ENCODE data around the gene TMEM131. TPM values are rescaled to one million over a fixed set of nuclear protein-coding genes. Genes with fewer than 3 reads are reported as not detected.

The TMEM131 gene
- total RNA-seq, 1 donor from 2014 or later: 52.9 TPM

DNA sequence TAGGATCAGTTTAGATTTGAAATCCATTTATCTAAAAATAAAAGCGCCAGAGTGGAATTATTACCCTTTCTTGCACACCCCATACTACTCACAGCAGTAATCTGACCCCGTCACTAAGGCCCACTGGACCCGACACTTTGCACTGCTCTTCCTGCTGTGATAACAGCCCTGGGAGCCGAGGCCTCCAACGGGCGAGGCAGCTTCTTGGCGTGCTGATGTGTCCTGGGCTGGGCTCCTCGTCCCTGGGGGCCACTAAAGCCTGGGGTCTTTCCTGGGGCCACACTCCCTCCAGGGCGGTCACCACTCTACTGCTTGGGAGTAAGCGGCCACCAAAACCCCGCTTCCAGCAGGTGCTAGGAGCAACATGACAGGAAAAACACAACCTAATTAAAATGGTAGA, 220.7 kb downstream of the TMEM131 start:
- TF ChIP-seq, protein P1, sequence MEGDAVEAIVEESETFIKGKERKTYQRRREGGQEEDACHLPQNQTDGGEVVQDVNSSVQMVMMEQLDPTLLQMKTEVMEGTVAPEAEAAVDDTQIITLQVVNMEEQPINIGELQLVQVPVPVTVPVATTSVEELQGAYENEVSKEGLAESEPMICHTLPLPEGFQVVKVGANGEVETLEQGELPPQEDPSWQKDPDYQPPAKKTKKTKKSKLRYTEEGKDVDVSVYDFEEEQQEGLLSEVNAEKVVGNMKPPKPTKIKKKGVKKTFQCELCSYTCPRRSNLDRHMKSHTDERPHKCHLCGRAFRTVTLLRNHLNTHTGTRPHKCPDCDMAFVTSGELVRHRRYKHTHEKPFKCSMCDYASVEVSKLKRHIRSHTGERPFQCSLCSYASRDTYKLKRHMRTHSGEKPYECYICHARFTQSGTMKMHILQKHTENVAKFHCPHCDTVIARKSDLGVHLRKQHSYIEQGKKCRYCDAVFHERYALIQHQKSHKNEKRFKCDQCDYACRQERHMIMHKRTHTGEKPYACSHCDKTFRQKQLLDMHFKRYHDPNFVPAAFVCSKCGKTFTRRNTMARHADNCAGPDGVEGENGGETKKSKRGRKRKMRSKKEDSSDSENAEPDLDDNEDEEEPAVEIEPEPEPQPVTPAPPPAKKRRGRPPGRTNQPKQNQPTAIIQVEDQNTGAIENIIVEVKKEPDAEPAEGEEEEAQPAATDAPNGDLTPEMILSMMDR (IDR thresholded peaks at IDR 0.05; ENCODE audit: unreplicated experiment): no peak
- DNase-seq (ENCODE audit: low spot score in 2 of 2, unreplicated experiment in 2 of 2): no peak
- H3K27me3 Mint-ChIP-seq (ENCODE audit: low read depth): no peaks in the 10 kb centered on the region
- no peaks in the 10 kb centered on the region for H3K9me3 Mint-ChIP-seq
- H3K36me3 Mint-ChIP-seq: peaks cover 43% of the 10 kb centered on the region
- H3K27ac Mint-ChIP-seq: no peak overlapping the region
- no peak overlapping the region for H3K4me3 Mint-ChIP-seq
- peaks cover 3% of the 10 kb centered on the region for H3K4me1 Mint-ChIP-seq

DNA sequence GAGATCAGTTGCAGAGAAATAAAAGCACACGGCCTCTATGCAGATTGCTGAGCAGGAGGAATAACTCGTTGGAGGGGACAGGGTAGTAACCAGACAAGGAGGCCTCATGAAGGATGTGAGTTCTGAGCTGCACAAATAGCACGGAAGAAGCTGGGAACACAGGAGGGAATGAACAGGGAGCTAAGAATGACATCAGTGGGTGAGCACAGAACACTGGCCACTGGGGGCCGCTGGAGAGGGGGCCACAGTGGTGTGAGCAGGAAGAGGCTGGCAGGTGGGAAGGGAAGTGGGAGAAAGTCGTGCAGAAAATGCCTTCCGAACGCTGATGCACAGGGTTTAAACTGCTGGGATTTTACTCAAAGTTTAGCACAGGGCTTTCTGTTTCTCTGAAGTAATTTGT, 221.3 kb downstream of the TMEM131 start:
- Mint-ChIP-seq H3K36me3 (peaks cover 43% of the 10 kb centered on the region), H3K4me1 (peaks cover 3% of the 10 kb centered on the region), H3K9me3 (no peaks in the 10 kb centered on the region), H3K27ac (no peak overlapping the region), H3K4me3 (no peak overlapping the region), H3K27me3 (ENCODE audit: low read depth) (no peaks in the 10 kb centered on the region)
- no peak for DNase-seq (ENCODE audit: low spot score in 2 of 2, unreplicated experiment in 2 of 2)
- TF ChIP-seq, protein P1 (IDR thresholded peaks at IDR 0.05; ENCODE audit: unreplicated experiment): no peak

DNA sequence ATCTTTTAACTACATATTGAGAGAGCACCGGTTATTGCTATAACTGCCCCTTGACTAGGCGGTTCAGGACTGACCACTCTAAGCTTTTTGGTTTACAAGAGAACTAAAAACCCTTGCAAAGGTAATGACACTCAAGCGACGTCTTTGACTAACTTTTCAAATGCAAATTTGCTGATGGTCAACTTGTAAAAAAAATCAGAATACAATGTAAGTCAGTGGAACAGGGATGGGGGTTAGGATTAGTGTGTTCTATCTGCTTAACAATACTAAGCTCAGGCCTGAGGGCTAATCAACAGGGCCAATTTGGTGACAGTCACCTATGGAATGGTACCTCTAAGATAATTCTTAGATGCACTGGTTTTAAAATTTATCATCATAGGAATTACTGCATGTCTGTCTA, 225.3 kb downstream of the TMEM131 start:
- TF ChIP-seq, protein P1 (IDR thresholded peaks at IDR 0.05; ENCODE audit: unreplicated experiment): no peak
- Mint-ChIP-seq H3K27me3 (ENCODE audit: low read depth) (no peaks in the 10 kb centered on the region), H3K4me1 (peaks cover 3% of the 10 kb centered on the region), H3K9me3 (no peaks in the 10 kb centered on the region), H3K4me3 (no peak overlapping the region), H3K36me3 (peaks cover 25% of the 10 kb centered on the region), H3K27ac (no peak overlapping the region)
- DNase-seq (ENCODE audit: low spot score in 2 of 2, unreplicated experiment in 2 of 2): no peak

DNA sequence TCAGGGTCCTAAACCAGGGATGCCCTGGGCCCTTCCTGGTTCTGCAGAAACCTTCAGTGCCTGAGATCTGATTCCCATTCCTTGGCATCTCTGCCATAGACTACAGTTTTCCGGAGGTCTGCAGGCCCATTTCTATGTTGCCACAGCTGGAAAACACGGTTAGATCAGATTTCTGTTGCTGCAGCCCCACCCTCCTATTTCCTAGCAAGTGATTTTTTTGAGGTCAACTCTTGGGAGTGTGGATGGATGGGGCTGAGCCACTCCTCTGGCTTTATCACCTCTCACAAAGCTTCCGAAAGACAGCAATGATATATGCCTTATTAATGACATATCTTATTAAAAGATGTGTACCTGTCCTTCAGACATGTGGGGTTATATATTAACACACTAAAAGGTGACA, 226.0 kb downstream of the TMEM131 start:
- Mint-ChIP-seq H3K27me3 (ENCODE audit: low read depth) (no peaks in the 10 kb centered on the region), H3K4me1 (peaks cover 3% of the 10 kb centered on the region), H3K27ac (no peak overlapping the region), H3K4me3 (no peak overlapping the region), H3K36me3 (peaks cover 27% of the 10 kb centered on the region), H3K9me3 (no peaks in the 10 kb centered on the region)
- no peak for DNase-seq (ENCODE audit: low spot score in 2 of 2, unreplicated experiment in 2 of 2)
- TF ChIP-seq, protein P1 (IDR thresholded peaks at IDR 0.05; ENCODE audit: unreplicated experiment): no peak

DNA sequence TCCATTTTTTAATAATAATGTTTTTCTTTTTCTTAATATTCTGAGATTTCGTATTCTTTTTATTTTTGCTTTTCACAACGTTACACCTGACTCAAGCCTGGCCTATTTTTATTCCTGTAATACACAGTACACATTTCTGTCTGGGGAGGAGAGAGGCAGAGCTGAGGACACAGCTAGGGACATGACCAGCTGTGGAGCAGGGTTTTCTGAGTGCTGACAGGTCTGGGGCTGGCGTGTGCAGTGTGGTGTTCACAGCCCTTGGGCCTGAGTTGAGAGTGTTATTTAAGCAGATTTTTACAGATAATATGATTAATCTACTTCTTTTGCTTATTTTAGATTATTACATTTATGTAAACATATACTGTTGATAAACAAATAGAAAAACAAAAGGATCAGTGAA, 226.4 kb downstream of the TMEM131 start:
- no peaks in the 10 kb centered on the region for H3K27me3 Mint-ChIP-seq (ENCODE audit: low read depth)
- peaks cover 23% of the 10 kb centered on the region for H3K36me3 Mint-ChIP-seq
- H3K27ac Mint-ChIP-seq: no peak overlapping the region
- DNase-seq (ENCODE audit: low spot score in 2 of 2, unreplicated experiment in 2 of 2): no peak
- H3K4me3 Mint-ChIP-seq: no peak overlapping the region
- TF ChIP-seq, protein P1 (IDR thresholded peaks at IDR 0.05; ENCODE audit: unreplicated experiment): no peak
- H3K9me3 Mint-ChIP-seq: no peaks in the 10 kb centered on the region
- peaks cover 3% of the 10 kb centered on the region for H3K4me1 Mint-ChIP-seq

DNA sequence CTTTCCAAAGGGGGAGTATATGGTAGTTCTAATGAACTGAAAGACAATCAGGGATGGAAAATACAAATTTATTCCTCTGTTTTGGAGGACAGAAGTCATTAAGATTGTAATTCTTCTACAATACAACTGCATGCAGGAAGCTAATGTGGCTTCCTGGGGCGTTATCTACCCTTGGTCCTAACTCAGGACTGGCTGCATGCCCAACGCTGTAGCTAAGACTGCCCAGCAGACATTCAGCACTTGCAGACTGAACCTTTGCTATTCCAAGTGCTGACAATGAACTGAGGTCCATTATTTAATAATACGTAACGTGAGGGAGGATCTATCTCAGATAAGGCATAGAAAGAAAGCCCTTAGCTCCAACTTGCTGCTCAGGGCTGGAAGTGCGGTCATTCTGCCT, 229.2 kb downstream of the TMEM131 start:
- DNase-seq (ENCODE audit: low spot score in 2 of 2, unreplicated experiment in 2 of 2): no peak
- no peak overlapping the region for H3K27ac Mint-ChIP-seq
- H3K4me3 Mint-ChIP-seq: no peak overlapping the region
- TF ChIP-seq, protein P1 (IDR thresholded peaks at IDR 0.05; ENCODE audit: unreplicated experiment): no peak
- no peaks in the 10 kb centered on the region for H3K9me3 Mint-ChIP-seq
- H3K36me3 Mint-ChIP-seq: peaks cover 24% of the 10 kb centered on the region
- H3K27me3 Mint-ChIP-seq (ENCODE audit: low read depth): no peaks in the 10 kb centered on the region
- H3K4me1 Mint-ChIP-seq: peaks cover 3% of the 10 kb centered on the region

Data from mesothelial cell of epicardium (in vitro differentiated cells).